Mesothelial cell of epicardium (in vitro differentiated cells): ENCODE measurements around the gene ATP2A3. TPM values are rescaled to one million over a fixed set of nuclear protein-coding genes. Genes with fewer than 3 reads are reported as not detected.
A peak's percentile ranks its signal among the peaks of the same experiment; 100 is the strongest.

ENCODE experiments used
- DNase-seq, 2 experiments: peaks; one replicate each; pipeline ENCODE4 v3.0.0; 2021; ENCODE audit warnings: low spot score in 2 of 2; ENCODE audit not compliant: unreplicated experiment in 2 of 2
- H3K27ac Mint-ChIP-seq: 2 replicates; pipeline ENCODE4 v1.8.0; 2021; ENCODE audit warnings: mixed read lengths
- H3K27me3 Mint-ChIP-seq: 2 replicates; pipeline ENCODE4 v1.8.0; 2021; ENCODE audit warnings: low read depth, mixed read lengths
- H3K36me3 Mint-ChIP-seq: 2 replicates; pipeline ENCODE4 v1.8.0; 2021; ENCODE audit warnings: mixed read lengths
- H3K4me1 Mint-ChIP-seq: 2 replicates; pipeline ENCODE4 v1.8.0; 2021; ENCODE audit warnings: mixed read lengths
- H3K4me3 Mint-ChIP-seq: 2 replicates; pipeline ENCODE4 v1.8.0; 2021; ENCODE audit warnings: mild to moderate bottlenecking, moderate library complexity, mixed read lengths
- H3K9me3 Mint-ChIP-seq: 2 replicates; pipeline ENCODE4 v1.8.0; 2021; ENCODE audit warnings: mixed read lengths
- CTCF ChIP-seq: fragments of 200-600 bp; sonication (generic); IDR thresholded peaks from one replicate; pipeline ENCODE4 v1.5.0; 2021; ENCODE audit warnings: antibody characterized with exemption; ENCODE audit not compliant: unreplicated experiment
- total RNA-seq: library from RNA; stranded (reverse); gene quantifications from 3 replicates; pipeline ENCODE4 v1.2.1, GENCODE V29; 2021

ATP2A3 gene
- total RNA-seq, 1 donor from 2014 or later = 4.1 TPM

GRCh38 chr17:3935140-3935542, 29.1 kb downstream of the ATP2A3 start:
- Mint-ChIP-seq H3K9me3 (no peaks in the 10 kb centered on the region), H3K27ac (no peak overlapping the region), H3K27me3 (no peaks in the 10 kb centered on the region), H3K36me3 (no peaks in the 10 kb centered on the region), H3K4me1 (no peaks in the 10 kb centered on the region), H3K4me3 (no peak overlapping the region)
- DNase-seq = peak in 1 of 2 experiments; percentile 53
- TF ChIP-seq CTCF = peak; percentile 26

GRCh38 chr17:3929764-3930163, 34.5 kb downstream of the ATP2A3 start:
- Mint-ChIP-seq H3K27me3 (no peaks in the 10 kb centered on the region), H3K4me1 (peaks cover 30% of the 10 kb centered on the region), H3K36me3 (no peaks in the 10 kb centered on the region), H3K27ac (no peak overlapping the region), H3K4me3 (no peak overlapping the region), H3K9me3 (no peaks in the 10 kb centered on the region)
- TF ChIP-seq CTCF = no peak
- no peak for DNase-seq

- H3K27ac Mint-ChIP-seq = no peak overlapping the region
- no peaks in the 10 kb centered on the region for H3K9me3 Mint-ChIP-seq
- no peak overlapping the region for H3K4me3 Mint-ChIP-seq
- H3K4me1 Mint-ChIP-seq = peaks cover 31% of the 10 kb centered on the region
- no peak for TF ChIP-seq CTCF
- no peaks in the 10 kb centered on the region for H3K27me3 Mint-ChIP-seq
- no peaks in the 10 kb centered on the region for H3K36me3 Mint-ChIP-seq
- DNase-seq = no peak
Measured at GRCh38 chr17:3929181-3929580, 35.1 kb downstream of the ATP2A3 start.

GRCh38 chr17:3928406-3928805, 35.8 kb downstream of the ATP2A3 start:
- Mint-ChIP-seq H3K4me1 (peaks cover 33% of the 10 kb centered on the region), H3K27me3 (no peaks in the 10 kb centered on the region), H3K9me3 (no peaks in the 10 kb centered on the region), H3K4me3 (no peak overlapping the region), H3K36me3 (no peaks in the 10 kb centered on the region), H3K27ac (no peak overlapping the region)
- no peak for DNase-seq
- no peak for TF ChIP-seq CTCF

GRCh38 chr17:3927628-3928340, 36.5 kb downstream of the ATP2A3 start:
- TF ChIP-seq CTCF = no peak
- Mint-ChIP-seq H3K27me3 (no peaks in the 10 kb centered on the region), H3K9me3 (no peaks in the 10 kb centered on the region), H3K36me3 (no peaks in the 10 kb centered on the region), H3K4me1 (peaks cover 34% of the 10 kb centered on the region), H3K4me3 (no peak overlapping the region), H3K27ac (no peak overlapping the region)
- no peak for DNase-seq
